Measurements from ENCODE around the gene IDUA.

DNA sequence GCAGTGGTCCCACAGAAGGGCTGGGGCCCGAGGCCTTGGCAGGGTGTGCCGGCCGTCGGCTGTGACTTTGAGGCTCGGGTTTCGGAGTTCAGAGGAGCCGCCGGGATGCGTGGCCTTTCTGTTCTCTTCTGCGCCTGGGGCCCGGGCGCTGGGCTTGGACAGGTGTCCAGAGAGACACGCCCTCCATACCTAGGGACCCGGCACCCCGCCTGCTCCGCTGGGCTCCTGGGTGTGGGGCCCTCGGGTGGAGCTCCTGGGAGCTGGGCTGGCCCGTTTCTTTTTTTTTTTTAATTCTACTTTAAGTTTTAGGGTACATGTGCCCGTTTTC, 35.9 kb downstream of the IDUA start:
- TF ChIP-seq HDGF (IDR thresholded peaks at IDR 0.05; ENCODE audit: borderline replicate concordance) (no peak), L3MBTL2 (conservative IDR thresholded peaks at IDR 0.05) (no peak), BHLHE40 (IDR thresholded peaks at IDR 0.05; ENCODE audit: borderline replicate concordance) (no peak)
- TF ChIP-seq, protein P1, sequence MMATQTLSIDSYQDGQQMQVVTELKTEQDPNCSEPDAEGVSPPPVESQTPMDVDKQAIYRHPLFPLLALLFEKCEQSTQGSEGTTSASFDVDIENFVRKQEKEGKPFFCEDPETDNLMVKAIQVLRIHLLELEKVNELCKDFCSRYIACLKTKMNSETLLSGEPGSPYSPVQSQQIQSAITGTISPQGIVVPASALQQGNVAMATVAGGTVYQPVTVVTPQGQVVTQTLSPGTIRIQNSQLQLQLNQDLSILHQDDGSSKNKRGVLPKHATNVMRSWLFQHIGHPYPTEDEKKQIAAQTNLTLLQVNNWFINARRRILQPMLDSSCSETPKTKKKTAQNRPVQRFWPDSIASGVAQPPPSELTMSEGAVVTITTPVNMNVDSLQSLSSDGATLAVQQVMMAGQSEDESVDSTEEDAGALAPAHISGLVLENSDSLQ (IDR thresholded peaks at IDR 0.05), result no peak
